ENCODE data around the gene LILRA2. TPM values are rescaled to one million over a fixed set of nuclear protein-coding genes. Genes with fewer than 3 reads are reported as not detected.

Gene LILRA2
- total RNA-seq, 1 experiment from 2014 or later = not detected

Small RNA genes lying within 50 kb of the gene (small RNA-seq; reads per million reads assigned to genes)
- not detected for gene AC245036.2

Other genes with a start within 250 kb of the LILRA2 start
- gene LILRA4, start 234.6 kb upstream of the LILRA2 start, total RNA-seq (2014; rRNA removed; shearing (Covaris generic)) = not detected in 2 replicates
- not detected in 2 replicates for gene LAIR1, start 208.9 kb upstream of the LILRA2 start, total RNA-seq (2014; rRNA removed; shearing (Covaris generic))
- gene TTYH1, start 158.3 kb upstream of the LILRA2 start, total RNA-seq (2014; rRNA removed; shearing (Covaris generic)) = not detected in 2 replicates
- gene LENG8, start 124.6 kb upstream of the LILRA2 start, total RNA-seq (2014; rRNA removed; shearing (Covaris generic)) = 13.9 and 20.3 TPM in 2 replicates
- gene LENG9, start 110.0 kb upstream of the LILRA2 start, total RNA-seq (2014; rRNA removed; shearing (Covaris generic)) = 5.4 and 6.5 TPM in 2 replicates
- gene CDC42EP5, start 100.5 kb upstream of the LILRA2 start, total RNA-seq (2014; rRNA removed; shearing (Covaris generic)) = 1.7 and 1.8 TPM in 2 replicates
- not detected in 2 replicates for gene LAIR2, start 71.0 kb upstream of the LILRA2 start, total RNA-seq (2014; rRNA removed; shearing (Covaris generic))
- not detected in 2 replicates for gene LILRA1, start 19.8 kb downstream of the LILRA2 start, total RNA-seq (2014; rRNA removed; shearing (Covaris generic))
- not detected in 2 replicates for gene LILRB1, start 56.7 kb downstream of the LILRA2 start, total RNA-seq (2014; rRNA removed; shearing (Covaris generic))
- gene LILRB4, start 89.2 kb downstream of the LILRA2 start, total RNA-seq (2014; rRNA removed; shearing (Covaris generic)) = not detected in 2 replicates
- not detected in 2 replicates for gene KIR3DL3, start 150.7 kb downstream of the LILRA2 start, total RNA-seq (2014; rRNA removed; shearing (Covaris generic))
- gene KIR2DL3, start 164.7 kb downstream of the LILRA2 start, total RNA-seq (2014; rRNA removed; shearing (Covaris generic)) = not detected in 2 replicates
- not detected in 2 replicates for gene KIR2DL1, start 196.0 kb downstream of the LILRA2 start, total RNA-seq (2014; rRNA removed; shearing (Covaris generic))
- gene KIR2DL4, start 229.8 kb downstream of the LILRA2 start, total RNA-seq (2014; rRNA removed; shearing (Covaris generic)) = not detected in 2 replicates
- gene KIR3DL1, start 242.7 kb downstream of the LILRA2 start, total RNA-seq (2014; rRNA removed; shearing (Covaris generic)) = not detected in 2 replicates